B cell (primary cell): ENCODE results near the gene HIPK3. TPM values are rescaled to one million over a fixed set of nuclear protein-coding genes. Genes with fewer than 3 reads are reported as not detected.

Experiments used
- ATAC-seq: fragments of 200-7000 bp; cut with Tn5 transposase; one replicate; pipeline ENCODE4 v1.10.0; 2021; ENCODE audit warnings: low read depth, mild to moderate bottlenecking, moderate number of reproducible peaks, moderate library complexity
- CTCF ChIA-PET: fragments of 350-600 bp; sonication (Branson Sonifier 250); formaldehyde crosslinking; loops from one replicate; lab custom pipeline; 2021; ENCODE audit warnings: antibody characterized with exemption, inconsistent platforms; lab: Charles Lee
- POLR2A ChIA-PET: fragments of 350-600 bp; sonication (Branson Sonifier 250); formaldehyde crosslinking; loops from one replicate; lab custom pipeline; 2021; ENCODE audit warnings: antibody characterized with exemption; lab: Charles Lee
- DNase-seq: peaks from one replicate; pipeline ENCODE4 v3.0.0; 2013
- H2AFZ ChIP-seq: 2 replicates; pipeline ENCODE4 v1.6.1; 2012; ENCODE audit warnings: mild to moderate bottlenecking, low read depth, low read length; ENCODE audit not compliant: insufficient read depth, poor library complexity, severe bottlenecking
- H3K27ac ChIP-seq, 2 donors: 1 replicate in 1 of 2; 2 replicates in 1 of 2; pipeline ENCODE4 v1.5.1; 2012 to 2013; ENCODE audit warnings: low read length in 2 of 2, mild to moderate bottlenecking in 2 of 2, moderate library complexity in 1 of 2
- H3K27me3 ChIP-seq, 4 experiments: fragments of 200-600 bp in 1 of 4; sonication (generic) in 1 of 4; replicated peaks in 1 of 4; 1 replicate in 2 of 4; 2 replicates in 2 of 4; pipeline versions ENCODE4 v1.6.1 to v1.7.0; 2013 to 2016; ENCODE audit warnings: low read length in 3 of 4, mild to moderate bottlenecking in 2 of 4, mixed read lengths in 1 of 4, moderate library complexity in 1 of 4; ENCODE audit not compliant: insufficient read depth in 4 of 4, control insufficient read depth in 3 of 4; ENCODE audit errors: control extremely low read depth in 1 of 4
- H3K36me3 ChIP-seq, 2 experiments: replicated peaks in 1 of 2; 1 replicate in 1 of 2; 2 replicates in 1 of 2; pipeline versions ENCODE4 v1.6.1 to v1.7.1; 2013; ENCODE audit warnings: low read length in 1 of 2; ENCODE audit not compliant: insufficient read depth in 2 of 2, control insufficient read depth in 1 of 2; ENCODE audit errors: control extremely low read depth in 1 of 2, extremely low read depth in 1 of 2
- H3K4me1 ChIP-seq, 2 donors: fragments of 200-600 bp in 1 of 2; sonication (generic) in 1 of 2; 1 replicate in 1 of 2; 2 replicates in 1 of 2; pipeline versions ENCODE4 v1.5.1 to v1.6.1; 2013 to 2017; ENCODE audit warnings: low read length in 2 of 2; ENCODE audit not compliant: control insufficient read depth in 2 of 2, insufficient read depth in 2 of 2
- H3K4me2 ChIP-seq: replicated peaks from 2 replicates; pipeline ENCODE3; 2012; ENCODE audit warnings: mild to moderate bottlenecking, low read depth, low read length; ENCODE audit not compliant: poor library complexity, severe bottlenecking
- H3K4me3 ChIP-seq, 5 experiments: fragments of 200-600 bp in 1 of 5; sonication (generic) in 1 of 5; 1 replicate in 3 of 5; 2 replicates in 2 of 5; pipeline versions ENCODE4 v1.5.1 to v1.7.0; 2011 to 2016; ENCODE audit warnings: low read length in 4 of 5, mild to moderate bottlenecking in 4 of 5, low read depth in 2 of 5, control low read depth in 1 of 5, moderate library complexity in 1 of 5; ENCODE audit not compliant: insufficient read depth in 1 of 5; ENCODE audit errors: control extremely low read depth in 1 of 5, extremely low read depth in 1 of 5
- H3K79me2 ChIP-seq: fragments of 200-600 bp; sonication (generic); one replicate; pipeline ENCODE4 v1.6.0; 2016; ENCODE audit warnings: low read length; ENCODE audit not compliant: control insufficient read depth, insufficient read depth
- H3K9ac ChIP-seq: fragments of 200-600 bp; sonication (generic); 2 replicates; pipeline ENCODE4 v1.6.1; 2017; ENCODE audit warnings: mild to moderate bottlenecking, low read length, moderate library complexity
- H3K9me3 ChIP-seq, 3 donors: one replicate each; pipeline versions ENCODE4 v1.6.1 to v1.7.1; 2013; ENCODE audit warnings: low read length in 2 of 3; ENCODE audit not compliant: control insufficient read depth in 2 of 3, insufficient read depth in 1 of 3; ENCODE audit errors: control extremely low read depth in 1 of 3
- H4K20me1 ChIP-seq: 2 replicates; pipeline ENCODE4 v1.6.0; 2012; ENCODE audit warnings: mild to moderate bottlenecking, low read length; ENCODE audit not compliant: insufficient read depth, control insufficient read depth, poor library complexity, severe bottlenecking
- H3K27ac Mint-ChIP-seq: one replicate; pipeline ENCODE4 v1.8.0; 2021; ENCODE audit warnings: mixed read lengths
- H3K27me3 Mint-ChIP-seq: one replicate; pipeline ENCODE4 v1.8.0; 2021; ENCODE audit warnings: mixed read lengths
- H3K4me1 Mint-ChIP-seq: one replicate; pipeline ENCODE4 v1.8.0; 2021; ENCODE audit warnings: mixed read lengths
- H3K4me3 Mint-ChIP-seq: one replicate; pipeline ENCODE4 v1.8.0; 2021; ENCODE audit warnings: mixed read lengths
- H3K9me3 Mint-ChIP-seq: one replicate; pipeline ENCODE4 v1.8.0; 2022; ENCODE audit warnings: mixed read lengths; ENCODE audit not compliant: insufficient read depth
- EZH2 ChIP-seq: IDR thresholded peaks from 2 replicates; pipeline ENCODE4 v1.6.1; 2012; ENCODE audit warnings: borderline replicate concordance, low read depth, mild to moderate bottlenecking, moderate library complexity, low read length; ENCODE audit not compliant: insufficient read depth, poor library complexity, severe bottlenecking
- WGBS: methylation state at CpG from one replicate; pipeline ENCODE4 v1.1.5; 2013; ENCODE audit warnings: missing lambda C conversion rate; ENCODE audit not compliant: insufficient coverage; 5-methylcytosine and 5-hydroxymethylcytosine counted together
- intact Hi-C: fragments of 100-400 bp; cut with micrococcal nuclease; formaldehyde crosslinking; loops from one replicate; pipeline ENCODE4 v1.10.0; 2022
- polyA plus RNA-seq: library from polyadenylated mRNA; depleted of rRNA; stranded (reverse); fragments of >200 nt; gene quantifications from 2 replicates; pipeline ENCODE4 v1.2.3, GENCODE V29; 2012
- total RNA-seq, 2 donors: library from RNA; stranded (reverse); fragments of 120-200 nt in 1 of 2; gene quantifications; 1 replicate in 1 of 2; 2 replicates in 1 of 2; pipeline versions ENCODE4 v1.2.3 to v1.2.4, GENCODE V29; 2013 to 2022
- TF ChIP-seq, protein P1 (sequence below): fragments of 200-600 bp; IDR thresholded peaks from one replicate; pipeline ENCODE4 v1.8.0; 2022; ENCODE audit warnings: antibody characterized with exemption, mild to moderate bottlenecking

The HIPK3 gene
- total and polyA plus RNA-seq, 2 donors (not counting 1 experiment from before 2014, with no cell fraction given): 13.1 to 81.6 TPM

DNA sequence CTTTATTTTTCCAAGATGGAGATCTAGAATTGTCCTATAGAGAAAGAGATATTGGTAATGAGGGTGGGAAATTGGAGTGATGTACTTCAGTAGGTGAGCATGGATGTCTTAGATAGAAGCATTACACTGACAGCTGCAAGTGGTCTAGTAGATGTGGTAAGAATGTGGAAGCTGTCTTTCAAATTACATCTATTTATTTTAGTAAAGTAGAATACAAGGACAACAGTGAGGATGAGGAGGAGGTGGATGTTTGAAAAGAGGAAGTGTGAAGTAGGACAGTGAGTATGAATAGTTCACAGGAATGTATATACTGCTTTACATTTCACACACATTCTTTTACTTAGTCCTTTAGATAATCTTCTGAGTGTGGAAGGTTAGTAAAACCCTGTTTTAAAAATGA is 64.2 kb downstream of the HIPK3 start:
- ATAC-seq (no peak), DNase-seq (no peak)
- intact Hi-C loops: loop anchor here (5.0 kb wide), 1 partner anchor 49 kb away; no protein-coding TSS in a partner anchor
- no peaks in the 10 kb centered on the region for H3K27me3 Mint-ChIP-seq
- no peak for TF ChIP-seq EZH2
- TF ChIP-seq, protein P1, sequence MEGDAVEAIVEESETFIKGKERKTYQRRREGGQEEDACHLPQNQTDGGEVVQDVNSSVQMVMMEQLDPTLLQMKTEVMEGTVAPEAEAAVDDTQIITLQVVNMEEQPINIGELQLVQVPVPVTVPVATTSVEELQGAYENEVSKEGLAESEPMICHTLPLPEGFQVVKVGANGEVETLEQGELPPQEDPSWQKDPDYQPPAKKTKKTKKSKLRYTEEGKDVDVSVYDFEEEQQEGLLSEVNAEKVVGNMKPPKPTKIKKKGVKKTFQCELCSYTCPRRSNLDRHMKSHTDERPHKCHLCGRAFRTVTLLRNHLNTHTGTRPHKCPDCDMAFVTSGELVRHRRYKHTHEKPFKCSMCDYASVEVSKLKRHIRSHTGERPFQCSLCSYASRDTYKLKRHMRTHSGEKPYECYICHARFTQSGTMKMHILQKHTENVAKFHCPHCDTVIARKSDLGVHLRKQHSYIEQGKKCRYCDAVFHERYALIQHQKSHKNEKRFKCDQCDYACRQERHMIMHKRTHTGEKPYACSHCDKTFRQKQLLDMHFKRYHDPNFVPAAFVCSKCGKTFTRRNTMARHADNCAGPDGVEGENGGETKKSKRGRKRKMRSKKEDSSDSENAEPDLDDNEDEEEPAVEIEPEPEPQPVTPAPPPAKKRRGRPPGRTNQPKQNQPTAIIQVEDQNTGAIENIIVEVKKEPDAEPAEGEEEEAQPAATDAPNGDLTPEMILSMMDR: no peak
- Histone ChIP-seq H3K27me3 (no peaks in the 10 kb centered on the region), H3K9me3 (no peaks in the 10 kb centered on the region), H3K4me2 (no peak overlapping the region), H3K4me3 (no peak overlapping the region), H3K36me3 (no peaks in the 10 kb centered on the region), H2AFZ (no peak overlapping the region), H3K4me1 (peaks cover 16 to 23% of the 10 kb centered on the region in 2 donors), H3K27ac (no peak overlapping the region), H4K20me1 (peaks cover 36% of the 10 kb centered on the region), H3K79me2 (peaks cover 59% of the 10 kb centered on the region), H3K9ac (no peak overlapping the region)
- H3K4me3 Mint-ChIP-seq: no peak overlapping the region
- H3K4me1 Mint-ChIP-seq: peaks cover 30% of the 10 kb centered on the region
- no peak overlapping the region for H3K27ac Mint-ChIP-seq
- no peaks in the 10 kb centered on the region for H3K9me3 Mint-ChIP-seq
- POLR2A ChIA-PET: no interaction called here
- CTCF ChIA-PET: interaction anchor here (1.0 to 3.5 kb wide), 3 partner anchors 8 to 155 kb away, joined by 4 to 11 read pairs (median 4); no protein-coding TSS in a partner anchor

GRCh38 chr11:33323421-33323820 is 66.2 kb downstream of the HIPK3 start:
- TF ChIP-seq, protein P1: no peak
- TF ChIP-seq EZH2: no peak
- no peak for DNase-seq
- no peaks in the 10 kb centered on the region for H3K9me3 ChIP-seq
- Mint-ChIP-seq H3K27ac (no peak overlapping the region), H3K4me3 (no peak overlapping the region), H3K4me1 (peaks cover 31% of the 10 kb centered on the region), H3K9me3 (no peaks in the 10 kb centered on the region), H3K27me3 (no peaks in the 10 kb centered on the region)
- ChIA-PET POLR2A (no interaction called here), CTCF (no interaction called here)
- no peak overlapping the region for H3K4me3 ChIP-seq
- intact Hi-C loops: loop anchor here (5.0 kb wide), 1 partner anchor 51 kb away; no protein-coding TSS in a partner anchor
- H3K27me3 ChIP-seq: no peaks in the 10 kb centered on the region
- H3K27ac ChIP-seq: no peak overlapping the region
- no peak overlapping the region for H3K9ac ChIP-seq
- H3K79me2 ChIP-seq: peaks cover 46% of the 10 kb centered on the region
- H2AFZ ChIP-seq: no peak overlapping the region
- ATAC-seq: no peak
- no peaks in the 10 kb centered on the region for H3K36me3 ChIP-seq
- H3K4me1 ChIP-seq: peaks cover 16 to 23% of the 10 kb centered on the region in 2 donors
- peaks cover 28% of the 10 kb centered on the region for H4K20me1 ChIP-seq
- 91% methylated on average over 4 of the region's 4 CpGs for WGBS
- H3K4me2 ChIP-seq: no peak overlapping the region
